HepG2 (cell line): Measurements from ENCODE around the gene CKAP5. TPM values are rescaled to one million over a fixed set of nuclear protein-coding genes. Genes with fewer than 3 reads are reported as not detected.

Experiments
- E2F2 ChIP-seq: sonication (generic); formaldehyde crosslinking; IDR thresholded peaks from 2 replicates; pipeline ENCODE4 v1.4.0; 2020; ENCODE audit warnings: missing genetic modification reagents, borderline replicate concordance
- GRHL1 ChIP-seq: sonication (generic); formaldehyde crosslinking; conservative IDR thresholded peaks from 2 replicates; pipeline ENCODE4 v1.8.0; 2022; ENCODE audit warnings: missing genetic modification reagents
- HDAC1 ChIP-seq: sonication (generic); formaldehyde crosslinking; IDR thresholded peaks from 2 replicates; pipeline ENCODE4 v1.5.1; 2020; ENCODE audit warnings: mild to moderate bottlenecking, missing genetic modification reagents
- HNRNPL ChIP-seq: fragments of 200-400 bp; formaldehyde crosslinking; IDR thresholded peaks from 2 replicates; pipeline ENCODE4 v1.6.1; 2017; ENCODE audit warnings: mild to moderate bottlenecking, low read depth, low read length
- HOXA5 ChIP-seq: sonication (generic); formaldehyde crosslinking; IDR thresholded peaks from 2 replicates; pipeline ENCODE4 v1.4.0; 2020; ENCODE audit warnings: missing genetic modification reagents
- IRF2 ChIP-seq: IDR thresholded peaks from 2 replicates; pipeline ENCODE4 v1.6.1; 2018; ENCODE audit warnings: missing genetic modification reagents, missing compliant biosample characterization
- KLF12 ChIP-seq: sonication (generic); formaldehyde crosslinking; IDR thresholded peaks from 2 replicates; pipeline ENCODE4 v1.4.0; 2020; ENCODE audit warnings: missing genetic modification reagents, borderline replicate concordance
- PPARG ChIP-seq: conservative IDR thresholded peaks from 2 replicates; pipeline ENCODE4 v1.6.1; 2016; ENCODE audit warnings: missing biosample characterization, missing genetic modification reagents
- RELA ChIP-seq: sonication (generic); formaldehyde crosslinking; IDR thresholded peaks from 2 replicates; pipeline ENCODE4 v1.4.0; 2020; ENCODE audit warnings: missing genetic modification reagents
- TERF1 ChIP-seq: sonication (generic); formaldehyde crosslinking; IDR thresholded peaks from 2 replicates; pipeline ENCODE4 v1.8.0; 2022; ENCODE audit warnings: mild to moderate bottlenecking, missing genetic modification reagents, moderate library complexity
- TOPORS ChIP-seq: sonication (generic); formaldehyde crosslinking; IDR thresholded peaks from 2 replicates; pipeline ENCODE4 v1.8.0; 2023; ENCODE audit warnings: mild to moderate bottlenecking, missing genetic modification reagents
- ZKSCAN1 ChIP-seq: fragments of 150-350 bp; IDR thresholded peaks from 2 replicates; pipeline ENCODE4 v1.6.1; 2014; ENCODE audit warnings: low read length
- ZMAT3 ChIP-seq: sonication (generic); formaldehyde crosslinking; conservative IDR thresholded peaks from 2 replicates; pipeline ENCODE4 v1.7.0; 2021; ENCODE audit warnings: missing genetic modification reagents
- ZNF510 ChIP-seq: sonication (generic); formaldehyde crosslinking; IDR thresholded peaks from 2 replicates; pipeline ENCODE4 v1.4.0; 2020; ENCODE audit warnings: low read depth, mild to moderate bottlenecking, missing genetic modification reagents
- ZNF572 ChIP-seq: sonication (generic); formaldehyde crosslinking; IDR thresholded peaks from 2 replicates; pipeline ENCODE4 v1.5.1; 2020; ENCODE audit warnings: mild to moderate bottlenecking, missing genetic modification reagents
- ZNF670 ChIP-seq: sonication (generic); formaldehyde crosslinking; IDR thresholded peaks from 2 replicates; pipeline ENCODE4 v1.8.0; 2022; ENCODE audit warnings: mild to moderate bottlenecking, missing genetic modification reagents, borderline replicate concordance
- ZNF800 ChIP-seq: sonication (generic); formaldehyde crosslinking; IDR thresholded peaks from 2 replicates; pipeline ENCODE4 v1.4.0; 2020; ENCODE audit warnings: missing genetic modification reagents
- ZNF816 ChIP-seq: sonication (generic); formaldehyde crosslinking; IDR thresholded peaks from 2 replicates; pipeline ENCODE4 v1.8.0; 2022; ENCODE audit warnings: missing genetic modification reagents, mild to moderate bottlenecking, borderline replicate concordance
- polyA plus RNA-seq, 8 experiments: library from polyadenylated mRNA; depleted of rRNA in 3 of 8; stranded (reverse) in 7 of 8; unstranded in 1 of 8; fragments of >200 nt; fragmentation: Illumina TruSeq in 4 of 8; extraction: Trizol in 4 of 8; gene quantifications; 2 replicates each; pipeline versions ENCODE4 v1.2.1 to v1.2.3, GENCODE V29; 2011 to 2016; ENCODE audit warnings: low read depth in 4 of 8, missing spikeins in 1 of 8, mixed read lengths in 1 of 8; ENCODE audit not compliant: insufficient read depth in 1 of 8
- total RNA-seq, 5 experiments: library from RNA; depleted of rRNA; stranded (reverse); fragments of >200 nt; fragmentation: Illumina TruSeq; extraction: Trizol; gene quantifications; 2 replicates each; pipeline ENCODE4 v1.2.3, GENCODE V29; 2016; ENCODE audit warnings: low read depth in 1 of 5

Gene CKAP5
- total and polyA plus RNA-seq, 2 of the 13 experiments (the other 11 are each of a cell fraction or from before 2014, with no cell fraction given) = 79.2 to 103 TPM

- TF ChIP-seq E2F2 (CRISPR knock-in tag) (no peak), TERF1 (0 out of 2 replicates have a peak, but pooled peaks have one; percentile 53), ZMAT3 (0 out of 2 replicates have a peak, but pooled peaks have one; percentile 21), TOPORS (CRISPR knock-in tag) (0 out of 2 replicates have a peak, but pooled peaks have one; percentile 67), ZNF572 (CRISPR knock-in tag) (no peak), ZNF670 (0 out of 2 replicates have a peak, but pooled peaks have one; percentile 39), HOXA5 (CRISPR knock-in tag) (0 out of 2 replicates have a peak, but pooled peaks have one; percentile 38), IRF2 (CRISPR knock-in tag) (no peak), ZNF800 (CRISPR knock-in tag) (peak; percentile 17; the same call in 1 of the 2 replicates), HNRNPL (0 out of 2 replicates have a peak, but pooled peaks have one; percentile 31), ZNF510 (CRISPR knock-in tag) (peak; percentile 56; the same call in 1 of the 2 replicates), ZKSCAN1 (no peak), KLF12 (CRISPR knock-in tag) (0 out of 2 replicates have a peak, but pooled peaks have one; percentile 57), PPARG (CRISPR knock-in tag) (0 out of 2 replicates have a peak, but pooled peaks have one; percentile 22), ZNF816 (peak; percentile 75; the same call in 1 of the 2 replicates), HDAC1 (CRISPR knock-in tag) (peak; percentile 88), GRHL1 (CRISPR knock-in tag) (no peak), RELA (CRISPR knock-in tag) (no peak; the same call in 1 of the 2 replicates)
Observed at GRCh38 chr11:46845740-46846509, at the start of gene CKAP5 (continued).
